ENCODE measurements around the gene CDYL2.

The CDYL2 gene

DNA sequence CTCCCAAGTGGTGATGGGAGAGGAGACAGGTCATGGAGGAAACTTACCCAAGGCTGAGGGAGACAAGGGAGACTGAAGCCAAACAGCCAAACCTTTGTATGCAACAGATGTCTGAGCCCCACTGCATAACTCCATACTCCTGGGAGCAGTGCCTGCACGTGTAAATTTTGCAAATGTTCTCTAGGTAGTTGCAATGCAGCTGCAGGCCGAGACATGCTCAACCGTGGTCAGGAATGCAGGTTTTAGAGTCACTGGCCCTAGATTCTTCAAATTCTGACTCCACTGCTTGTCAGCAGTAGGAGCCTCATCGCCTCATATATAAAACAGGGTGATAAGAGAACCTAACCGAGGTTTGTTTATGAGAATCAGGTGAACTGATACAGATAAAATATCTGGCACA lies 252.1 kb downstream of the CDYL2 start:
- DNase-seq (ENCODE audit: extremely low read depth, low read depth), result no peak
- TF ChIP-seq, protein P1, sequence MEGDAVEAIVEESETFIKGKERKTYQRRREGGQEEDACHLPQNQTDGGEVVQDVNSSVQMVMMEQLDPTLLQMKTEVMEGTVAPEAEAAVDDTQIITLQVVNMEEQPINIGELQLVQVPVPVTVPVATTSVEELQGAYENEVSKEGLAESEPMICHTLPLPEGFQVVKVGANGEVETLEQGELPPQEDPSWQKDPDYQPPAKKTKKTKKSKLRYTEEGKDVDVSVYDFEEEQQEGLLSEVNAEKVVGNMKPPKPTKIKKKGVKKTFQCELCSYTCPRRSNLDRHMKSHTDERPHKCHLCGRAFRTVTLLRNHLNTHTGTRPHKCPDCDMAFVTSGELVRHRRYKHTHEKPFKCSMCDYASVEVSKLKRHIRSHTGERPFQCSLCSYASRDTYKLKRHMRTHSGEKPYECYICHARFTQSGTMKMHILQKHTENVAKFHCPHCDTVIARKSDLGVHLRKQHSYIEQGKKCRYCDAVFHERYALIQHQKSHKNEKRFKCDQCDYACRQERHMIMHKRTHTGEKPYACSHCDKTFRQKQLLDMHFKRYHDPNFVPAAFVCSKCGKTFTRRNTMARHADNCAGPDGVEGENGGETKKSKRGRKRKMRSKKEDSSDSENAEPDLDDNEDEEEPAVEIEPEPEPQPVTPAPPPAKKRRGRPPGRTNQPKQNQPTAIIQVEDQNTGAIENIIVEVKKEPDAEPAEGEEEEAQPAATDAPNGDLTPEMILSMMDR (IDR thresholded peaks at IDR 0.05; ENCODE audit: low read depth, low read length), result no peak
